COLO668 (cell line): Measurements from ENCODE around the gene CACNB2.

Source experiments
- DNase-seq: peaks from one replicate; lab custom pipeline; 2025; ENCODE audit not compliant: unreplicated experiment; lab: John Stamatoyannopoulos, UW

CACNB2 gene

DNA sequence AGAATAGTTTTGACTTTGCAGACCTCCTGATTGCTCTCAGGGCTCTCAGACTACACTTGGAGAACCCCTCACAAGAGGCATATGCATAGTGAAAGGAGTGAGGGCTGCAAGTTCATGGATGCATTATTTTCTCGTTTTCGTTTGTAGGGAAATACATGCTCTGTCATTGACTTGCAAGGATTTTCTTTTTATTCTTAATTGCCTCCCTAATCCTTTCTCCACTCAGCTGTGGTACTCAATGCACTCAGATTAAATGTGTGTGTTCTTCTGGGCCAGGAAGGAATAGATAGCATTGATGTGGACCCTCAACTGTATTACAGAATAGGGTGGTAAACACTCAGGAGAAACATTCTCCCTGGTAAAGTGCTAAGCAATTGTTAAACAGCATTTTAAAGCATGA, 188.7 kb downstream of the CACNB2 start:
- no peak for DNase-seq

- no peak for DNase-seq
Observed at GRCh38 chr10:18332048-18332447, 191.8 kb downstream of the CACNB2 start.

DNA sequence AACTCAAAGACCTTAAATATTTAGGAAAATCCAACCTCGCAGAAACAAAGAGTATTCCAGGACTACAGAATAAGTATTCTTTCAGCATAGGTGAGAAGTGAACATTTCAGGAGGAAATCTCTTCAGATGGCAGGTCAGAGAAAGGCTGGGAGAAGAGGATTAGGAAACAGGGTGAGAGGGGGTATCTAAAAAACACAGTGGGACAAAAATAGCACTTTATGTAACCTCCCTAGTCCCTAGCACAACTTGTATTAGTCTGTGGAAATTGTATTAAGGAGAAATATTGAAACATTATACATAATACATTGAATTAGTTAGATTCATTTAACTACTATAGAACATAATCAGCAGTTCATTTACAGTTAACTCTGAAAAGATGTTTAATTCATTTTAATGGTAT, 192.3 kb downstream of the CACNB2 start:
- DNase-seq: no peak

DNA sequence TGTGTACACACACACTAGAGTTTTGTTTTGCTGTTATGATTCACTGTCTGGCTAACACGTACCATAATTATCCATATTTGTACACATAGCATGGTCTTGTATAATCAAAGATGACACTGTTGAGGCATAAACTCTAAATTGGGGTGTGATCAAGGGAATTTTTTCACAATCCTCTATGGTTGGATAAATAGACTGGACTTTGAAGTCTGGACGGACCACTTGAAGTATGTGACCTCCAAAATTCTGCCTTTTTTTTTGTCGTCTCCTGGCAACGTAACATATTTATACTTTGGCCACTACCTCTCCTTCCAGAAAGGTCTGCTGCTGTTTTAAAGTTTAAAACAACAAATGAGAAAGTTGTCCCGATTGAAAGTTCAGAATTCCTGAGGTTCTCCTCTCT, 193.4 kb downstream of the CACNB2 start:
- DNase-seq: no peak

DNA sequence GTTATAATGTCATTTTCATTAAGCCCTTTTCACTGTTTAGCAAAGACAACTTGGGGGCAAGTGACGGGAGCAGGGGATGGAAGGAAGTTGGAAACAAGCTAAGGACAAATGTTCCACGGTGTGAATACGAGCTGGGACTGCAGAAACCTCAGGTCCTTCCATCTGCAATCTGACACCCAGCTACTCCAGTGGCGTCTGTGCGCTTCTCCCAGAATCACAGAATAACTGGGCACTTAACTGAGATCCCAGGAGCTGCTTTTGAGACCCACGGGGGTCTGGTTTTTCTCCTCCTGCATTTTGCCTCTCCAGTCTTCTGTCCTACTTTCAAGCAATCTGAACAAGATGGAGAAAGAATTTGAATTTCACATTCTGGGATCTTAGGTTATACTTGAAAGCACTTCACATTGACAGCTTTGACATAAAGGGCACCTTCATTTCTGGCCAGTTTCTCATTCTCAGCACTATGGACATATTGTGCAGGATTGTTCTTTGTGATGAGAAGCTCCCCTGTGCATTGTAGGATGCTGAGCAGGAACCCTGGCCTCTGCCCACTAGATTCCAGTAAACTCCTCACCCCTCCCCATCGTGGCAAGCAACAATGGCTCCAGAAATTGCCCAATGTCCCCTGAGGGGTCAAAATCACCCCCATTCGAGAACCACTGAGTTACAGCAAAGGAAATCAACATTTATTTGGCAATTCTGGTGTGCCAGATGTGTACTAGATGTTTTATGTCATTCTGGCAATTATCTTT, 194.1 kb downstream of the CACNB2 start:
- no peak for DNase-seq

DNA sequence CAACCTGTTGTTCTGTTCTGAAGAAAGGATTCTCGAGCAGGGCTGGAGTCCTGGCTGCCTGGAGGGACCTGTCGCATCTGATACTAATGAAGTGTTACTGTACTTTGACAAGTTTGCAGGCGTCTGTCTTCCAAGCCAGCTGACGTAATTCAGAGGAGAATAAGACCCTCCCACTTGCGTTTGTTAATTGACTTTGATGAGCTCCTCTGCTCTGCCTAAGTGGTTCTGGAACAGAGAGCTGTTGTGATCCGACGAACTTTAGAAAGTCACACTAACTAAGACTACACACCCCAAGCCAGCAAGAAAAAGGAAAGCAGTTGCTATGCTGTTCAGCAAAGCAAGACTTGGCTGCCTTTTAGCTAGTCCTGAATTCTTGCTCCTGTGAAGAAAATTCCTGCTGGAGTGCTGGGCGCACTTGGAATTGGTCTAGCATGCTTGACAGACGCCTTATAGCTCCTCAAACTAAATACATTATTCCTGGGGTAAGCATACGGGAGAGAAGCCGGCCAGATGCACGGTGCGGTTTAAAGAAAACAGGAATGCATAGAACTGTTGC, 200.3 kb downstream of the CACNB2 start:
- DNase-seq: no peak

DNA sequence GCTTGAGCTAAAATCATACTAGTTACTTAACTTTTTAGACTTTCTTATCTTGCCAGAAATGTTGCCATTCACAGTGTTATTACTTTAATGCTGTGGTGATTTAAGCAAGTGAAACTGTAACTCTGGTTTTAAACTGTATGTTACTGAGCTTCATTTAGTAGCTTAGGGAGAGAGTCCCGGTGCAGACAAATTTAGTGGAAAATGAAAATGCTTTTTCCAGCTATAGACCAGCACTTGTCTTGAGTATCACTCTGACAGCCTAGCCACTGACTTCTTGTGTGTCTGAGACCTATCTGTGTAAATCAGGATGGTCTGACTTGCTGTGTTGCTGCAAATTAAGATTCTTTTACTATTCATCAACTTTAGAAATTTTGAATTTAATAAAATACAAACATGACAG, 200.8 kb downstream of the CACNB2 start:
- DNase-seq: no peak

DNA sequence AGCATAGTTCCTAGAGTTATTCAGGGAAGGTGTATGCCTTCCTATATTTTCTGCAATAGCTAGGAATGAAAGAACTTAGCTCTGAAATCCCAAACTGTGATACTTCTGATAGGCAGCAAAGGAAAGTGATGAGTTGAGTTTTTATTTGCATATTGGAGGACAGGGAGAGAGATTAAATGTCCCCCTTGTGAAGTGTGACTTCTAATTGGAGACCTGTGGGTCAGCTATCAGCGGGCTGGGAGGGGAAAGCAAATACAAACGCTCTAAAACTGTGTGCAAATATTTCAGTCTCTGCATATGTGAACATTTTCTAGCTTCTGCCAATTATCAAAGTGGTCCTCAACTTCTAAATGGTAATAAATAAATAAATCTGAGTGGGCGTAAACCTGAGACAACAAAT, 203.3 kb downstream of the CACNB2 start:
- DNase-seq: no peak

- DNase-seq: no peak
Observed at GRCh38 chr10:18345308-18345707, 205.1 kb downstream of the CACNB2 start.

DNA sequence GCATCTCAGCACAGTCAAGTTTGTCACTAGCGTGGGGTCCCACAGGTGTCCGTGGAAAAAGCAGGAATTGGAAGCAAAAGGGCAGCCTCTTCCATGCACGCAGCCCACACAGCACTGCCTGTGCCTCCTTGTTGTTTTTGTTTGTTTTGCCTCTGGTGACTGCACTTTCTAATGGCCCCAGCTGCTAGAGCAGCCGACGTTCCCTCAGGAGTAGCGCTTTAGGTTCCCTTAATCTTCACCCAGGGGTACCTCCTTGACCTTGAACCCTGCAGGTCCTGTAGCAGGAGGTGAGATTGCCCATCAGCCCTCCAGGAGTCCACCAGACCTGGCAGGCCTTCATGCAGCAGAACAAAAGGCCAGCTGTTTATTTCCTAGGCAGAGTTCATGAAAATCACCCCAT, 210.1 kb downstream of the CACNB2 start:
- DNase-seq: no peak

DNA sequence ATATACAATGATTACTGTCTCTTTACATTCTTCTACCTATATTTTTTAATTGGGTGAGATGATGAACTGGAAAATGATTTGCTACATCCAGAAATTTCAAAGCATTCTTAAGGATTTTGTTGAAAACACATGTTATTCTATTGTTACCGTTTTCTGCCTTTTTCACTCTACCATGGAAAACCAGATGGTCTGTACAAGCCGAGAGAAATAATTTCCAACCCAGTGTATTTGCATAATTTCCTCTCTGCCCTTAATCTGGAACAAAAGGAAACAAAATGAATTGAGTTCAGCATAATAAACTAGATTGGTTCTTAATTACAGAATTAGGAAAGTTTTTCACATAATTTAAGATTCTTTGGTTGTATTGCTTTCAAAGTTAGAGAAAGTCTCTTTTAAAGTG, 211.2 kb downstream of the CACNB2 start:
- DNase-seq: no peak

DNA sequence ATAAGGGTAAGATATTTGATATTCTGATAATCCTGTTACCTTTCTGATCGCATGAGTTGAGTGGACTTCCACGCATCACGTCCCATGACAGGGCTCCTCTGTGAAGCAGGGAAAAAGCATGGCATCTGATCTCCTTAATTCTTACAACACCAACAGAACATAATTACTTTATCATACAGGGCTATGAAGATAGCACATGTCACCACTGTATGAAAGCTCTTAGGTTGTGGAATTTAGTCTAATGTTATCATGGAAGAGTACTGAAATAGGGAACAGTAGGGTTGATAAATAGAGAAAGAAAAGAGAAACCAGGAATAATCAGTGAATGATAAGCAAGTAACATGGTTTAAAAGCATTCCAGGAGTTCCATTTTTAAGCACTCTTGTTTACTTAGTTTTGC, 212.0 kb downstream of the CACNB2 start:
- no peak for DNase-seq

DNA sequence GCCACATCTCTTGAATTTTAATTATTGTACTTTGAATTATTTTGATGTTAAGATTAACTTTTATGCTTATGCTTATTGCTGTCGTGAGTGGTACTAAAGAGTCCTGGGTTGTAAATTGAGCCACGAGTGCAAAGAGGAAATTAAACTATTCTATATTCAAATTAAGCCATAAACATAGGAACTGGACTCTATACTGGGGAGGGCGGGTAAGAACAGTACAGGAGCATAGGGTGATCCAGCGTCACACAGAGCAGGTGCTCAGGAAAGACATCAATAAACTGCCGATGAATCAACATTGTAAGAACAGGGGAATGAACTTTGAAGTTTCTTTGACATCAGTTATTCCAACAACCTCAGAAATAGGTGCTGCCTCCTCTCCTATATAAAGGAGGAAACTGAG, 219.6 kb downstream of the CACNB2 start:
- no peak for DNase-seq

- no peak for DNase-seq
Observed at GRCh38 chr10:18362892-18363291, 222.7 kb downstream of the CACNB2 start.

- DNase-seq: no peak
Observed at GRCh38 chr10:18364987-18365775, 225.0 kb downstream of the CACNB2 start.

GRCh38 chr10:18367840-18368239, 227.6 kb downstream of the CACNB2 start:
- DNase-seq: no peak

DNA sequence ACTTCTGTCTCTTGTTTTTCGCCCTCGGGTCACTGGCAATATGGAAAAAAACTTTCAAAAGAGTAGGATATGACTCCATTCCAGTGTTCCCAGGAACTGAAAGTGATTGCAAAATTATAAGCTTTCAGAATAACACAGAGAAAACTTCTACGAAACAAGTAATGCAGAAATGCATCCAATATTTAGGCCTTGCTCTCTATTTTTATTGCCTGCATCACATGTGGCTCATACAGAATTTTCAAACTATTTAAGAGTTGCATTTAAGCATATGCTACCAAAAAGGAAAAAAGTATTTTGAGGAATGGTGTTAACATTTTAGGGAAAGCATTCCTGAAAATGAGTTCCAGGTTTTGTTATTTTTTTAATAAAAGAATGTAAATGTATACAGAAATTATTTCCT, 228.0 kb downstream of the CACNB2 start:
- DNase-seq: no peak

- no peak for DNase-seq
Observed at GRCh38 chr10:18368682-18369081, 228.5 kb downstream of the CACNB2 start.

DNA sequence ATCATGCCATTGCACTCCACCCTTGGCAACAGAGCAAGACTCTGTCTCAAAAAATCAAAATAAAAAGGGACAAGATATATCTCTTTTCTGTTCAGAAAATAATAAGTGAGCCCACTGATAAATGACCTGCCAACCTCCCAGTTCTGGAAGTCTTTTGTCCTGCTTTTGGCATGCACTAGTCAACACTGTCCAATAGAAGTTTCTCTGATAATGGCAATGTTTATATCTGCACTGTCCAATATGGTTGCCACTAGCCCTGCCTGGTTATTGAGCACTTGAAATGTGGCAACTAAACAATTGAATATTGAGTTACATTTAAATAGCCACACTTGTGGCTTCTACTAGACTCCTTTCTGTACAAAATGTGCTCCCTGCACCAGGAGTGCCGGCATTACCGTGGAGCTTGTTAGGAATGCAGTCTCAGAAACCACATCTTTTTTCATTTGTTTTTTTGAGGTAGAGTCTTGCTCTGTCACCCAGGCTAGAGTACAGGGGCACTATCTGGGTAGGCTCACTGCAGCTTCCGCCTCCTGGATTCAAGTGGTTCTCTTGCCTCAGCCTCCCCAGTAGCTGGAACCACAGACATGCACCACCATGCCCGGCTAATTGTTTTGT, 229.7 kb downstream of the CACNB2 start:
- no peak for DNase-seq

DNA sequence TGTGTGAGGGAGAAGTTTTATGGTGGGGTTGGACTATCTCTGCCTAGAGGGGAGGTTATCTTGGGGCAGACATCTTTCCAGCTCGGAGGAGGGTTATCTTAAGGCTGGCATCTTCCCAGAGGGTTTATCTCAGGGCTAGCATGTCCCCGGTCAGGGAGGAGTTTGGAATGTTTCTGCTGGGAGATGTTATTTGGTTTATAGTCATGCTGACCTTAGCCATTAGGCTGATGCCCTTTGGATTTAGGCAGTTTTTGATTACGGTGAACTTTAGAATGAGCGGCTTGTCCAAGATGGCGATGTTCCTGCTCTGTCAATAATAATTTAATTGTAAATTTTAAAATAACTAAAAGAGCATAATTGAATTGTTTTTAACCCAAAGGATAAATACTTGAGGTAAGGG, 236.4 kb downstream of the CACNB2 start:
- DNase-seq: no peak

- no peak for DNase-seq
Observed at GRCh38 chr10:18377898-18378297, 237.7 kb downstream of the CACNB2 start.

DNA sequence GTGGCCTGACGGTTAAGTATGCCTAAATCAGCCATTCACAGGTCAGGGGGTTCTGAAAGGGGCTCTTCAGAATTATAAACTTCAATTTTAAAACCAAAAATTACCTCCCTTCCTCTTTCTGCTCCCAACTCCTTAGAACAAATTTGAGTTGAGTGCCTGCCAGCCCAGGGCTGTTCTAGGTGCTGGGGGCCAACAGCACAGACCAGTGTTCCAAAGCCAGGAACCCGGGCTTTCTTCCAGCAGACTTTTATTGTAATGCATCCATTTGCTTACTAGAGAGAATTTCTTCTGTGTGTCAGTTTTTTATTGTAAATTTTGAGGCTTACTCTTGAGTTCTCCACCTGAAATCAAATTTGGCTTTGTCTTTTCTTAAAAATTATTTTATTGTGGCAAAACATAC, 238.5 kb downstream of the CACNB2 start:
- DNase-seq: no peak
